ENCODE measurements around the gene UBE2K.
"Not testable (repeated sequence)": the region's sequence is repeated elsewhere in the genome, so short reads cannot be mapped to it uniquely, and the experiment has no call there.

Gene UBE2K

GRCh38 chr4:39687014-39687413, 10.9 kb upstream of the UBE2K start:
- ChIA-PET POLR2A (no interaction called here), CTCF (interaction anchor here (1.2 to 1.4 kb wide), 2 partner anchors 9 to 11 kb away, joined by 6 to 9 read pairs; partner anchors contain the start of gene UBE2K)
- no peak for DNase-seq (ENCODE audit: extremely low spot score)

GRCh38 chr4:39689970-39690369, 8.0 kb upstream of the UBE2K start:
- ChIA-PET CTCF (no interaction called here), POLR2A (no interaction called here)
- TF ChIP-seq CTCF (IDR thresholded peaks at IDR 0.05; ENCODE audit: control extremely low read depth, extremely low read depth, low read depth, missing control alignments), result no peak
- no peak for DNase-seq (ENCODE audit: extremely low spot score)

More at GRCh38 chr4:39687014-39687413, 10.9 kb upstream of the UBE2K start:
- no peak for TF ChIP-seq CTCF (IDR thresholded peaks at IDR 0.05; ENCODE audit: control extremely low read depth, extremely low read depth, low read depth, missing control alignments)

DNA sequence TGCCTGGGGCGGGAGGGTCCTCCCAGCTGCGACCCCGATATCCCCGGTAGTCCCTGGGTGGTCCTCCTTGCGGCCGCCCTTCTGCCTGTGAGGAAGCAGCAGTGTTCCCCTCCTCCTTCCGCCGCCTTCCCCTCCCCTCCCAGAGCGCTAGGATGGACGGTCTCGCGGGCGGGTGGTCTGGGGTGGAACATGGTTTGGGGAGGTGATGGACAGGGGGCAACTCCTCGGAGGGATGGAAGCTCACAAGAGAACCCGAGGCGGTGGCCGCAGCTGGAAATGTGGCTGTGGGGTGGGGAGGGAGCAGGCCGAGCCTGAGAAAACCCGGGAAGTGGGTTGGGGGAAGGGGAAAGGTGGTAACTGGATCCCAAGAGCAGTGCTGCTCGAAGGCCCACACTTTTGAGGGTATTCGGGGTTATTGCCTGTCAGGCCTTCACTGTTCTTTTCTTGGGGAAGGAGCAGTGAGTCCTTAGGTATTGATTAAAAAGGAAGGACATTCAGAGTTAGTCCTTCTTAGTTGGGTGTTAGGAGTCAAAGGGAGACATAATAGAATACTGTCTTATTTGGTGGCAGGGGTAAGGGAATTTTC, 581 bp downstream of the UBE2K start:
- DNase-seq (ENCODE audit: extremely low spot score), result no peak
- CTCF ChIA-PET, result interaction anchor here (1.2 to 2.4 kb wide), 4 partner anchors 10 to 250 kb away, joined by 3 to 11 read pairs (median 8); no protein-coding TSS in a partner anchor
- POLR2A ChIA-PET, result interaction anchor here (0.6 to 0.9 kb wide), 2 partner anchors 67 to 97 kb away, joined by 4 to 9 read pairs; no protein-coding TSS in a partner anchor
- no peak for TF ChIP-seq CTCF (IDR thresholded peaks at IDR 0.05; ENCODE audit: control extremely low read depth, extremely low read depth, low read depth, missing control alignments)

DNA sequence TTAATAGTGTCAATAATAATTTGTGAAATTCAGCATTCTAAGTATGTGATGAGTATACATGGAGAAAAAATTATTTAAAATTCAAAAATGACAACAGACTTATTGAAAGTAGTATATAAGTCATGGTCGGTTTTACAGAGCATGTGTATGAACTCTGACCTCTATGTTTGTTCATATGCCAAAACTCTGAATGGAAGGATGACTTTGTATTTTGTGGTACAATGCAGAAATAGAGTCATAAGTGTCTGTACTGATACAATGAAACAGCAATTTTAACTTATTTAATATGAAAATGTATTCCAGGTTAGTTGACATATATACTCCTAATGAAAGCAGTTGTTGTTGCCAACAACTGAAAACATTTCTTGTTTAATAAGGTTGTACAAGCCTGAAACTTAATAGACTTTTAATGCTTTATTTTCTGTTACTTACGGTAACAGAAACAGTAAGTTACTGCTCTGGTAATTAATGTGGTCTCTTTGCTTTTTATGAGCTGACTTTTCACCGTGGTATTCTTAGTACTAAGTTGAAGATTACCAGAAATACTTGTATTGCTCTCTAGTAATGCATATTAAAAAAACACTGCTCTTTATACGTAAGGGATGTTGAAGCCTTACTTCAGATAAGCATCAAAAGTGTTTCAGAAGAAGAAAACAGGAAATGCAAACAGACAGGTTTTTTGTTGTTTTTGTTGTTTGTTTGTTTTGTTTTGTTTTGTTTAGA, 1.9 kb downstream of the UBE2K start:
- POLR2A ChIA-PET, result no interaction called here
- CTCF ChIA-PET, result interaction anchor here (1.0 kb wide), 1 partner anchor 11 kb away, joined by 4 read pairs; no protein-coding TSS in a partner anchor
- no peak for TF ChIP-seq CTCF (IDR thresholded peaks at IDR 0.05; ENCODE audit: control extremely low read depth, extremely low read depth, low read depth, missing control alignments)
- no peak for DNase-seq (ENCODE audit: extremely low spot score)

DNA sequence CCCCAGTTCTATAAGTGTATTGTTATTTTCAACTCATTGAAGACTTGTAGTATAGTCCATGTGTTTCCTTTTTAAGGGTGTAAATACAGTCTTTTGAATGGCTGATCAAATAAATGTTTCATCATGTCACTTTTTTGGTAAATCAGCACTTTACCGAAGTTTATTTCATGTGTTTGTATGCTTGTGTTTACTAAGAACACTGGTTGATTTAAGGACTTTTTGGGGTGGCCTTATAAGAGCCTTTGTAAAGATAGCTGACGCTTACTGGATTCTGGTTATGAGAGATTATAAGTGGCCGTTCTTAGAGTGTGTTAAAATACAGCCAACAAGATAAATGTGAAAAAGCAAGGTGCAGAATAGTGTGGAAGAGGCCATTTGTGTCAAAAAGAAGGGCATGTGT, 2.6 kb downstream of the UBE2K start:
- CTCF ChIA-PET, result interaction anchor here (1.0 kb wide), 1 partner anchor 10 kb away, joined by 4 read pairs; no protein-coding TSS in a partner anchor
- no peak for TF ChIP-seq CTCF (IDR thresholded peaks at IDR 0.05; ENCODE audit: control extremely low read depth, extremely low read depth, low read depth, missing control alignments)
- DNase-seq (ENCODE audit: extremely low spot score), result no peak
- POLR2A ChIA-PET, result no interaction called here

- no peak for TF ChIP-seq CTCF (IDR thresholded peaks at IDR 0.05; ENCODE audit: control extremely low read depth, extremely low read depth, low read depth, missing control alignments)
- POLR2A ChIA-PET, result interaction anchor here (1.1 kb wide), 1 partner anchor 11 kb away, joined by 4 read pairs; no protein-coding TSS in a partner anchor
- DNase-seq (ENCODE audit: extremely low spot score), result no peak
- CTCF ChIA-PET, result no interaction called here
Measured at GRCh38 chr4:39702716-39703115, 4.8 kb downstream of the UBE2K start.

DNA sequence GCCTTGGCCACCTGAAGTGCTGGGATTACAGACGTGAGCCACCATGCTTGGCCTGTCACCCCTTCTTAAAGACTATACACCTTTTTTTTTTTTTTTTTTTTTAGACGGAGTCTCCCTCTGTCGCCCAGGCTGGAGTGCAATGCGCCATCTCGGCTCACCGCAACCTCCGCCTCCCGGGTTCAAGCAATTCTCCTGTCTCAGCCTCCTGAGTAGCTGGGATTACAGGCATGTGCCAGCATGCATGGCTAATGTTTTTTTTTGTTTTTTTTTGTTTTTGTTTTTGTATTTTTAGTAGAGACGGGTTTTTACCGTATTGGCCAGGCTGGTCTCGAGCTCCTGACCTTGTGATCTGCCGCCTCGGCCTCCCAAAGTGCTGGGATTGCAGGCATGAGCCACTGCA, 6.9 kb downstream of the UBE2K start:
- ChIA-PET POLR2A (interaction anchor here (0.6 kb wide), 2 partner anchors 162 to 274 kb away, joined by 3 to 8 read pairs; no protein-coding TSS in a partner anchor), CTCF (interaction anchor here (1.0 to 3.0 kb wide), 2 partner anchors 9 to 130 kb away, joined by 3 to 9 read pairs; no protein-coding TSS in a partner anchor)
- not testable (repeated sequence) for DNase-seq (ENCODE audit: extremely low spot score)

All from GM10248 (cell line).